HepG2 (cell line): ENCODE measurements around the gene EPN3.

Experiments used
- CTCF ChIP-seq: sonication (generic); formaldehyde crosslinking; IDR thresholded peaks from 2 replicates; pipeline ENCODE4 v1.5.0; 2020; ENCODE audit warnings: mild to moderate bottlenecking, missing genetic modification reagents, moderate library complexity
- FOXC1 ChIP-seq: sonication (generic); formaldehyde crosslinking; IDR thresholded peaks from 2 replicates; pipeline ENCODE4 v1.8.0; 2022; ENCODE audit warnings: mild to moderate bottlenecking, missing genetic modification reagents, borderline replicate concordance
- HCFC1 ChIP-seq: fragments of 150-350 bp; IDR thresholded peaks from 2 replicates; pipeline ENCODE4 v1.6.1; 2014; ENCODE audit warnings: low read depth, low read length
- NONO ChIP-seq, 2 experiments: fragments of 450-650 bp in 1 of 2; sonication (generic) in 1 of 2; formaldehyde crosslinking in 1 of 2; IDR thresholded peaks in 1 of 2; conservative IDR thresholded peaks in 1 of 2; 2 replicates each; pipeline versions ENCODE4 v1.6.1 to v1.8.0; 2017 to 2022; ENCODE audit warnings: mild to moderate bottlenecking in 1 of 2, missing genetic modification reagents in 1 of 2, moderate library complexity in 1 of 2
- POLR2A ChIP-seq, 2 experiments: IDR thresholded peaks; 2 replicates each; pipeline ENCODE4 v1.6.1; 2011; ENCODE audit warnings: low read depth in 2 of 2, low read length in 2 of 2, mild to moderate bottlenecking in 1 of 2, moderate library complexity in 1 of 2; ENCODE audit not compliant: insufficient read depth in 1 of 2
- POLR2AphosphoS5 ChIP-seq: IDR thresholded peaks from 2 replicates; pipeline ENCODE4 v1.6.1; 2012; ENCODE audit warnings: low read depth, low read length
- TCF7 ChIP-seq: sonication (generic); IDR thresholded peaks from 2 replicates; pipeline ENCODE4 v1.6.1; 2016; ENCODE audit warnings: antibody characterized with exemption, low read depth
- TCF7L2 ChIP-seq: IDR thresholded peaks from 2 replicates; pipeline ENCODE4 v1.6.1; 2011; ENCODE audit warnings: mild to moderate bottlenecking, low read depth, low read length, moderate library complexity
- ZBTB10 ChIP-seq: sonication (generic); formaldehyde crosslinking; IDR thresholded peaks from 2 replicates; pipeline ENCODE4 v1.4.0; 2020; ENCODE audit warnings: missing genetic modification reagents, borderline replicate concordance
- ZNF281 ChIP-seq: sonication (generic); formaldehyde crosslinking; IDR thresholded peaks from 2 replicates; pipeline ENCODE4 v1.4.0; 2020; ENCODE audit warnings: missing genetic modification reagents, borderline replicate concordance
- ZNF3 ChIP-seq: IDR thresholded peaks from 2 replicates; pipeline ENCODE4 v1.7.0; 2017; ENCODE audit warnings: inconsistent platforms
- ZNF597 ChIP-seq: sonication (generic); formaldehyde crosslinking; IDR thresholded peaks from 2 replicates; pipeline ENCODE4 v1.5.0; 2020; ENCODE audit warnings: missing genetic modification reagents
- ZNF614 ChIP-seq: IDR thresholded peaks from 2 replicates; pipeline ENCODE4 v1.6.1; 2018; ENCODE audit warnings: missing biosample characterization, missing genetic modification reagents, inconsistent platforms, borderline replicate concordance

- TF ChIP-seq ZNF597 (CRISPR knock-in tag), result no peak
- no peak for TF ChIP-seq POLR2AphosphoS5
- TF ChIP-seq TCF7L2, result no peak
- no peak for TF ChIP-seq TCF7
- TF ChIP-seq ZNF614 (CRISPR knock-in tag), result no peak
- no peak for TF ChIP-seq ZNF281
- TF ChIP-seq POLR2A (IDR thresholded peaks at IDR 0.05; ENCODE audit: insufficient read depth in 1 of 2, low read depth in 2 of 2, low read length in 2 of 2), result no peak
- TF ChIP-seq FOXC1 (CRISPR knock-in tag), result no peak
- TF ChIP-seq CTCF, result no peak
- TF ChIP-seq HCFC1, result no peak
- no peak for TF ChIP-seq ZNF3
- no peak for TF ChIP-seq NONO (IDR thresholded peaks at IDR 0.05)
- no peak for TF ChIP-seq NONO (CRISPR knock-in tag; conservative IDR thresholded peaks at IDR 0.05)
- no peak for TF ChIP-seq ZBTB10 (CRISPR knock-in tag)
These were observed 50.2 kb downstream of the EPN3 start for GRCh38 chr17:50582741-50583140.
